ENCODE measurements around the gene FAM13A.
A peak's percentile ranks its signal among the peaks of the same experiment; 100 is the strongest.
"Not testable (repeated sequence)": the region's sequence is repeated elsewhere in the genome, so short reads cannot be mapped to it uniquely, and the experiment has no call there.

The FAM13A gene

DNA sequence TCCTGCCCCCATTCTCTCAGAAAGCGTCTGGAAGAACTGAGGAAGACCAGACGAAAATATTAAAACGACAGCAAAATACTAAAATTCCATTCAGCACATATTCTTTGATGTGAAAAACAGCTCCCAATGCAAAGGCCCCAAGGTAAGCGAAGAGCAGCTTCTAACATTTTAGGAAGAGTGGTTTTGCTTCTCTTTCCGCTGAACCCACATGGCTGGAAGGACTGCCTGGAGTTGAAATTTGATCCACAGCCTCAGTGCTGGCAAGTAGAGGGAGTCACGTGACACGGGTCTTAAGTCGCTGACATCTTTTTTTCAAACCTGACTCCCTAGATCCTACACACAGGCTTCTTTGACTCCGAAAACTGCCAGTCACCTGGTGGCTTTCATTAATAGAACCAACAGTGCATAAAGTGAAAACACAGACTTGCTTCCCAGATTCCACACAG lies at the start of gene FAM13A:
TSS of gene FAM13A (minus strand) at position 233 of the 446 bp plus-strand sequence. CDS start at position 12, 221 bp downstream.
- DNase-seq (ENCODE audit: low spot score) = peak; percentile 94

GRCh38 chr4:89105726-89106125 lies 48.7 kb upstream of the FAM13A start:
- DNase-seq (ENCODE audit: low spot score) = no peak

DNA sequence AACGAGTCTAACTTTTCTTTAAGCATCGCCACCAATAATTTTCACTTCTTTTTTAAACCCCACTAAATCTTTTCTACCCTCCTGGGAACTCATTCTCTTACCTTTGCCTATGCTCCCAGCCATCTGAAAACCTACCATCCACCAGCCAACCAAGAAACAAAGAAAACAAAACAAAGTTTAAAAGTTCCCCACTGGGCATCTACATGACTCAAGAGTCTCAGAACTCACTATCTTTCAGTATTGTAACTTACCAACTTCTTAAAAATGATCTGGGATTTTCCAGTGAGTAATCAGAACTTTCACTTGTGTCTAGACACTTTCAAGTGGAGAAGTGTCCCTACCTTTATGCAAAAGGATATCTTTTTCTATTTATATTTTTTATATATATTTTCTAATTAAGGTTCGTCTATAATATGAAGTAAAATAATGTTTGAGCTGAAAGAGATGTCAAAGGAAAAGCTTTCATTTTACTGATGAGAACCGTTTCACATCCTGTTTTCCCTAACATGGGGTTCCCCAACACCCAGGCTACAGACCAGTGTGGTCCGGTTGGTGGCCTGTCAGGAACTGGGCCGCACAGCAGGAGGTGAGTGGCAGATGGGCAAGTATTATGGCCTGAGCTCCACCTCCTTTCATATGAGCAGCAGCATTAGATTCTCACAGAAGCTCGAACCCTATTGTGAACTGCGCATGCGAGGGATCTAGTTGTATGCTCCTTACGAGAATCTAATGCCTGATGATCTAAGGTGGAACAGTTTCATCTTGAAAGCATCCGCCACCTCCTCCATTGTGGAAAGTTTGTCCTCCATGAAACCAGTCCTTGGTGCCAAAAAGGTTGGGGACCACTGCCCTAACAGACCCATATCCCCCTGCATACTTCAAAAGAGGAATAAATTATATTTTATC lies 44.5 kb upstream of the FAM13A start:
- DNase-seq (ENCODE audit: low spot score) = no peak

- DNase-seq (ENCODE audit: low spot score) = no peak
Measured at GRCh38 chr4:89100853-89101252, 43.9 kb upstream of the FAM13A start.

GRCh38 chr4:89099471-89099870 lies 42.5 kb upstream of the FAM13A start:
- DNase-seq (ENCODE audit: low spot score) = no peak

GRCh38 chr4:89099034-89099433 lies 42.0 kb upstream of the FAM13A start:
- no peak for DNase-seq (ENCODE audit: low spot score)

GRCh38 chr4:89078300-89078699 lies 21.3 kb upstream of the FAM13A start:
- no peak for DNase-seq (ENCODE audit: low spot score)

DNA sequence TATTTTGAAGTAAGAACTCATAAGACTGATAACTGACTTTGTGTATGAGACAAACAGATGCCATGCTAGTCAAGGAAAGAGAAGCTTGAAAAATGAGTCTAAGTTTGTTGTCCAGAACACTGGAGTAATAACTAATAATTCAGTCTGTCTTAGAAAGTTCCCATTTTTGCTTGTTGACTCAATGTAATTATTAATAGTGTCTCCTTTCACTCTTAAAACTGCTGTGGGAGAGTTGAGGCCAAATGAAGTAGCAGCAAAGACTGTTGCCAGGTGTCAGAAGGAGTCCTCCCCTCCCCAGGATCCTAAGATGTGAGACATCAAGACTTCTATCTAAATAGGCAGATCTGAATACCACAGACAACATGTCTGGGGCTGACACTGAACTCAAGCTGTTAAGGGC lies 20.8 kb upstream of the FAM13A start:
- no peak for DNase-seq (ENCODE audit: low spot score)

- DNase-seq (ENCODE audit: low spot score) = no peak
Measured at GRCh38 chr4:89072921-89073320, 15.9 kb upstream of the FAM13A start.

- no peak for DNase-seq (ENCODE audit: low spot score)
Measured at GRCh38 chr4:89071311-89071710, 14.3 kb upstream of the FAM13A start.

DNA sequence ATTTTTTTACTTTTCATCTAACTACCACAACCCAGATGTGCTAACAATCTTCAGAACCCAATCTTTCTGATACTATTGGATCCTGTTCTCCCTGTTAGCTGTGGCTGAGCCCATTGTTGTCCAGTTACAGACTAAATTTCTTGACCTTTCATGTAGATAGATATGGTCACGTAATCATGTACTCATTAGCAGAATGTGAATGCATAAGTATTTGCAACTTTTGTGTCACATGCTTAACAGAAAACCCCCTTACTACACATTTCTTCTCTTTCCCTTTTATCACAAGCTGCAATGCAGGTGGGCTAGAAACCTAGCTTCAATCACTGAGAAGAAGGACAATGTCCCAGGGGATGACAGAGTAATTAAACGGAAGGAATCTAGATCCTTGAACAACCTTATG lies 13.1 kb upstream of the FAM13A start:
- no peak for DNase-seq (ENCODE audit: low spot score)

- no peak for DNase-seq (ENCODE audit: low spot score)
Measured at GRCh38 chr4:89069481-89069880, 12.5 kb upstream of the FAM13A start.

DNA sequence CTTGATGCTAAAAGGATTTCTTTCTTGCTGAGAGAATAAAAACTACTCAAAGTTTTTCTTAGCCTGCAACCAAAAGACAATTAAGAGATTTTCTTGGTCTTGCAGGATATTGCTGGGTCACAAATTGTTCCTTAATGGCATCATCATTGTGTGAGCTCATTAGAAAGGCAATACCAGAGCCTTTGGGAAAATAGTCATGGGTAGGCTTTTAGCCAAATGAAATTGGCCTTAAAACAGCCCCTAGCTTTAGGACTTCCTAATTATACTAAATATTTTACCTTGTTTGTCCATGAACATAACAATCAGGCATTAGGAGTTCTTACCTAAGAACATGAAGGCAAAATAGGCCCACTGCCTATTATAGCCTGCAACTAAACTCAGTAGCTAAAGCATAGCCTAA lies 10.4 kb upstream of the FAM13A start:
- DNase-seq (ENCODE audit: low spot score) = no peak

DNA sequence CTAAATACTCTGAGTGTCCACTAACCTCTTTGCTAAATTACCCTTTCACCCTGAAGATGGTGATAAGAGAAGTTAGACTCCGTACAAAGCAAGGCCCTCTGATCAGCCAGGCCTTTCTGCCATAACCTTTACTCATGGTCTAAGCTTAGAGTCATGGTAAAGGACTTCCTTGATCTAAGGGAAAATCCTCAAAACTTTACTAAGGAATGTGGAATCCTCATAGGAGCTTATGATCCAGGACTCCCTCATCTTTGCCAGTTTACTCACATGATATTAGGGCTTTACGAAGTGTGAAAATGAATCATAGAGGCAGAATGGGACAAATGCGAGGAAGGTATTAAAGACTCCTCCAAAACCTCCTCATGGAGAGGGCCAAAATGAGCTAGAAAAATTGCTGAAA lies 7.9 kb upstream of the FAM13A start:
- DNase-seq (ENCODE audit: low spot score) = no peak

- not testable (repeated sequence) for DNase-seq (ENCODE audit: low spot score)
Measured at GRCh38 chr4:89057844-89058243, 859 bp upstream of the FAM13A start.

DNA sequence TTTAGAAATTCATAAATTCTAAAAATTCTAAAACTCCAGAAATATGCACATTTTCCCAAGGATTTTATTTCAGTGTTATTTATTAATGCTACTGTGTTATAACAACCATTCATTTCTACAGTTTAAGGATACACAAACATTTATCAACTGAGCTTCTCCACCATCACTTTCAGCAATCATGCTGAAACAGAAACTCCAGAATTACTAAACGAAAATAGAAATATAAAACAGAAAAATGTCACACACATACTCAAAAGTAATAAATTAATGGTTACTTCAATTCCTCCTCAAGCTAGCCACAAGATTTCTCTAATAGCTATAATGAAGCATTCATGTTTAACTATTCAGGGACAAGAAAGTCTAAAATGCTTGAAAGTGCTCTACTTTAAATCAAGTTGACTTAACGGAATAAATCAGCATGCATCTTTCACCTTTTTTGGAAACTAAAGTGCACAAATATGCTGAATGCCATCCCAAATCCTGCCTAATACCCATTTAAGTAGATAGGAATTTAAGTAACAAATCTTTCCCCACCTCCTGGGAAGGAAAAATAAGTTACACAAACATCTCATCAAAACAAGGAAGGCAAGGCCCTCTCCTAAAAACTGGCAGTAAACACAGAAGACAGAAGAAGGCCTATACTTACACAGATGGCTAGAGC lies 563 bp downstream of the FAM13A start:
- DNase-seq (ENCODE audit: low spot score) = no peak

DNA sequence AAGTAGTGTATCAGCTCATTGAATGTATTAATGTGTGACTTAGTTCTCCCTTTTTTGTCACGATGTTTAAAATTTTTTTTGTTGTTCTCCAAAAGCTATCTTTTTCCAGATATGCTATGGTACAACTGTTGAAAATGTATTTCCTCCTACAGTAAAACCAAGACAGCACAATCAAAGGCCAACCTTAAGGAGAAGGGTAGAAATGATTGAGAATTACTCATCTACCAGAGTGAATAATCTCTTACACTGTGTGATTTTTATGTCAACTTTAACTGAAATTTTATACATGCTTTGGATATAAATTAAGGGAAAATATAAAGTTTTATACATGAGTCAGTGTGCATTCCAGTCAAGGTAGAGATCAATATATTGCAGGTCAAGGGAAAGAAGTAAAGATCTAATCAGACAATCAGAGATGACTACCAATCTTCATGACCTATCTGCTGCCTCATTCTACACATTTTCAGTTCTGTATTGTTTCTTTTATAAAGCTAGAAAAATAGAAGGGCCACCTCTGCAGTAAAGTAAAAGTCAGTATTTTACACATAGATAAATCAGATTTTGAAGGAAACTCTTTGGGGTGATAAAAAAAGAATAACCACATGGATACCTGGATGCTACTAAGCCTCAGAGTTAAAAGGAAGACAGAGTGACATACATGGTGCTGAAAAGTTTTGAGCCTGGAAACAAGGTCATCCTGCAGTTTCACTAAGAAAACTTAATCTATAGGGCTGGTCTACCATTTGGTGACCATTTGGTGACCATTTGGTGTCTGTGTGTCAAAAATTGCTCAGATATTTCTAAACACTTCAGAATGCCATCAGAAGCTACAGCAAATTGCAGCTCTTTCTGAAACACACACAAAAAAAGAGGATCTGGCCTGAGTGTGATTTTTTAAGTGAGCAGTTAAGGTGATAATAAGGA lies 1.6 kb downstream of the FAM13A start:
- DNase-seq (ENCODE audit: low spot score) = no peak

DNA sequence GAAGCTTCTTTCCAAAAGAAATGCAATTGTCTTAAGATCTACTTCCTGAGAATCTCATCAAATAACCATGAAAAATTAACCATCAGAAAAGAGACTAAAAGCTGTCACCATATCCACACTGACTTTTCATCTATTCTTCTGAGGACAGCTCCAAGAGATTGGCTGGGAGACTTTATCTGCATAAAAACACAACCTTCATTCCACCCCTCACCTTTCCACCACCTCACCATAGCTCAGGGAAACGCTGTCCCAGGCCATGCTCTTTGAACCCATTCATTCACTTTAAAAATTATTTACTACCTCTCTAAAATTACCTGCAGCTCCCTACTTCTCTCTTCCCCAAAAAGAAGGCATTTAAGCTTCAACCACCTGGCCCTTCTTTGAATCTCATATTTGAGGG lies 2.4 kb downstream of the FAM13A start:
- no peak for DNase-seq (ENCODE audit: low spot score)

DNA sequence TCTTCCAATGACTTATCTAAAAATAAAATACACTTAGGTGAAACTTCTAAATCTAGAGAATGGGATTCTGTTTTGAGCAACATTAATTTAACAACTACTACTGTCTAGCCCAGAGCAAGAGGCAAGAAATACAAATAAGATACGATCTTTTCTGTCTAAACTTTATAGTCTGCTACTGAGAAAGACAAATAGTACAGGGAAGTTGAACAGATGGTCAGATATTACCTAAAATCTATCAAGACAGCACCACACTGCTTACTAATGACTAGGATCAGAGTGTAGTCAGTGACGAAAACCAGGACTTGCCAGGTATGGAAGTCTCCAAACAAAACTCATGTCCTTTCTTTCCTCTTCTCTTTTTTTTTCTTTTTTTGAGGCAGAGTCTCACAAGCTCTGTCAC lies 7.1 kb downstream of the FAM13A start:
- DNase-seq (ENCODE audit: low spot score) = no peak

DNA sequence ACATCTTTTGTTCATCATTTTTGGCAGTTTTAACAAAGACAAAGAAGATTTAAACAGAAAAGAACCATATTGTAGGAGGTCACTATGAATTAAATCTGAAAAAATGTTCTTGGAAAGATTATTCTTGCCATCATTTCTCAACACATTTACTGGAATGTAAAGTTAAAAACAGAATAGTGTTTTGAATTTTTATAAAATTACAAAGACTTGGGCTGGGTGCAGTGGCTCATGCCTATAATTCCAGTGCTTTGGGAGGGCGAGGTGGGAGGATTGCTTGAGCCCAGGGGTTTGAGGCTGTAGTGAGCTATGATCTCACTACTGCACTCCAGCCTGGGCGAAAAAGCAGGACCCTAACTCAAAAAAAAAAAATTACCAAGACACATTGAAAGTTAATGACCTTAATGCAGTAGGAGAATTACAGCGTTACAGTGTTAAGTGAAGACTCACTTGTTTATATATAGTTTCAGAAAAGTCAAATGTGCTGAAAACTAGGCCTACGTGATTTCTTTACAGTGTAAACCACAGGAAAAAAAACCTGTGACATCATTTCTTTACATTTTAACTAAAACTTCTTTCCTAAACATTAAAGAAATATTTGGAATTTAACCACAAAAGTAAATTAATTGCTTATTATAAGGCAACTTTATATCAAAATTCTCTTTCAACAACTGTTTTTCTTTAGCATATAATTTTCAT lies 7.9 kb downstream of the FAM13A start:
- DNase-seq (ENCODE audit: low spot score) = no peak

GRCh38 chr4:89044147-89044900 lies 12.7 kb downstream of the FAM13A start:
- DNase-seq (ENCODE audit: low spot score) = no peak

Data from LoVo (cell line).